ENCODE results near the gene KNL1.
A peak's percentile ranks its signal among the peaks of the same experiment; 100 is the strongest.

Gene KNL1

DNA sequence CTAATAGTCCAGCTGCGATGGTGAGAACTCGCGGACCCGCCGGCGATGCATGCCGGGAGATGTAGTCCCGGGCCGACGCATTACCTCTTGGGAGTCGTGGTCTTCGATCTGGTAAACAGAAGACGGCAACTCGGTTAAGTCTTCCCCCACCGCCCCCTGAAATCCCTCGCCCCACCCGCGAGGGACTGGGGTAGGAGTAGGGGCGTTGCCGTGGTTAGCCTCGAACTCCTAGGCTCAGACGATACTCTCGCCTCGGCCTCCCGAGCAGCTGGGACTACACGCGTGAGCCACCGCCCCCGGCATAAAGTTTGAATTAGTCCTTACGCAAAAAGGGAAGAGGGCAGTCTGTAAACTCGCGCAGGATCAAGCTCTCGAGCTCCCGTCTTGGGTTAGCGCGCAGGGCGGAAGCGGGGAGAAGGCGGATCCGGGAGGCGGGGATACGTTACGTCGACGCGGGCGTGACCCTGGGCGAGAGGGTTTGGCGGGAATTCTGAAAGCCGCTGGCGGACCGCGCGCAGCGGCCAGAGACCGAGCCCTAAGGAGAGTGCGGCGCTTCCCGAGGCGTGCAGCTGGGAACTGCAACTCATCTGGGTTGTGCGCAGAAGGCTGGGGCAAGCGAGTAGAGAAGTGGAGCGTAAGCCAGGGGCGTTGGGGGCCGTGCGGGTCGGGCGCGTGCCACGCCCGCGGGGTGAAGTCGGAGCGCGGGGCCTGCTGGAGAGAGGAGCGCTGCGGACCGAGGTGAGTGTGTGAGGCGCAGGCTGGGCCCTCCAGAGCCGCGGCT is 100.8 kb downstream of the KNL1 start, which contains the start of gene RAD51 (continued):
- TF ChIP-seq ZNF600 (tag by site-specific recombination; IDR thresholded peaks at IDR 0.05) (peak; percentile 73), ZNF777 (tag by site-specific recombination; IDR thresholded peaks at IDR 0.05; ENCODE audit: borderline replicate concordance) (peak; percentile 58; the same call in 1 of the 2 replicates), SALL2 (tag by site-specific recombination; IDR thresholded peaks at IDR 0.05; ENCODE audit: borderline replicate concordance) (no peak), ZNF544 (tag by site-specific recombination; IDR thresholded peaks at IDR 0.05) (no peak), ZXDB (tag by site-specific recombination; IDR thresholded peaks at IDR 0.05) (peak; percentile 78), ZNF610 (tag by site-specific recombination; IDR thresholded peaks at IDR 0.05; ENCODE audit: borderline replicate concordance) (no peak), GLIS2 (tag by site-specific recombination; IDR thresholded peaks at IDR 0.05) (peak; percentile 9; the same call in 1 of the 2 replicates), ZNF521 (tag by site-specific recombination; IDR thresholded peaks at IDR 0.05) (no peak), ZNF529 (tag by site-specific recombination; IDR thresholded peaks at IDR 0.05; ENCODE audit: insufficient replicate concordance) (no peak), ZNF341 (tag by site-specific recombination; IDR thresholded peaks at IDR 0.05; ENCODE audit: low read depth) (peak; percentile 50), ZNF658 (tag by site-specific recombination; IDR thresholded peaks at IDR 0.05) (no peak), ZNF214 (tag by site-specific recombination; IDR thresholded peaks at IDR 0.05; ENCODE audit: borderline replicate concordance) (no peak), ZNF311 (tag by site-specific recombination; IDR thresholded peaks at IDR 0.05; ENCODE audit: borderline replicate concordance) (no peak), ZNF473 (tag by site-specific recombination; IDR thresholded peaks at IDR 0.05) (no peak), HOXD13 (CRISPR knock-in tag; IDR thresholded peaks at IDR 0.05; ENCODE audit: borderline replicate concordance) (no peak), ZNF514 (tag by site-specific recombination; IDR thresholded peaks at IDR 0.05) (no peak), GFI1B (tag by site-specific recombination; IDR thresholded peaks at IDR 0.05) (no peak)
- TF ChIP-seq, protein P1, sequence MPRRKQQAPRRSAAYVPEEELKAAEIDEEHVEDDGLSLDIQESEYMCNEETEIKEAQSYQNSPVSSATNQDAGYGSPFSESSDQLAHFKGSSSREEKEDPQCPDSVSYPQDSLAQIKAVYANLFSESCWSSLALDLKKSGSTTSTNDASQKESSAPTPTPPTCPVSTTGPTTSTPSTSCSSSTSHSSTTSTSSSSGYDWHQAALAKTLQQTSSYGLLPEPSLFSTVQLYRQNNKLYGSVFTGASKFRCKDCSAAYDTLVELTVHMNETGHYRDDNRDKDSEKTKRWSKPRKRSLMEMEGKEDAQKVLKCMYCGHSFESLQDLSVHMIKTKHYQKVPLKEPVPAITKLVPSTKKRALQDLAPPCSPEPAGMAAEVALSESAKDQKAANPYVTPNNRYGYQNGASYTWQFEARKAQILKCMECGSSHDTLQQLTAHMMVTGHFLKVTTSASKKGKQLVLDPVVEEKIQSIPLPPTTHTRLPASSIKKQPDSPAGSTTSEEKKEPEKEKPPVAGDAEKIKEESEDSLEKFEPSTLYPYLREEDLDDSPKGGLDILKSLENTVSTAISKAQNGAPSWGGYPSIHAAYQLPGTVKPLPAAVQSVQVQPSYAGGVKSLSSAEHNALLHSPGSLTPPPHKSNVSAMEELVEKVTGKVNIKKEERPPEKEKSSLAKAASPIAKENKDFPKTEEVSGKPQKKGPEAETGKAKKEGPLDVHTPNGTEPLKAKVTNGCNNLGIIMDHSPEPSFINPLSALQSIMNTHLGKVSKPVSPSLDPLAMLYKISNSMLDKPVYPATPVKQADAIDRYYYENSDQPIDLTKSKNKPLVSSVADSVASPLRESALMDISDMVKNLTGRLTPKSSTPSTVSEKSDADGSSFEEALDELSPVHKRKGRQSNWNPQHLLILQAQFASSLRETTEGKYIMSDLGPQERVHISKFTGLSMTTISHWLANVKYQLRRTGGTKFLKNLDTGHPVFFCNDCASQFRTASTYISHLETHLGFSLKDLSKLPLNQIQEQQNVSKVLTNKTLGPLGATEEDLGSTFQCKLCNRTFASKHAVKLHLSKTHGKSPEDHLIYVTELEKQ (tag by site-specific recombination; IDR thresholded peaks at IDR 0.05; ENCODE audit: borderline replicate concordance) = no peak
- TF ChIP-seq, protein P2, sequence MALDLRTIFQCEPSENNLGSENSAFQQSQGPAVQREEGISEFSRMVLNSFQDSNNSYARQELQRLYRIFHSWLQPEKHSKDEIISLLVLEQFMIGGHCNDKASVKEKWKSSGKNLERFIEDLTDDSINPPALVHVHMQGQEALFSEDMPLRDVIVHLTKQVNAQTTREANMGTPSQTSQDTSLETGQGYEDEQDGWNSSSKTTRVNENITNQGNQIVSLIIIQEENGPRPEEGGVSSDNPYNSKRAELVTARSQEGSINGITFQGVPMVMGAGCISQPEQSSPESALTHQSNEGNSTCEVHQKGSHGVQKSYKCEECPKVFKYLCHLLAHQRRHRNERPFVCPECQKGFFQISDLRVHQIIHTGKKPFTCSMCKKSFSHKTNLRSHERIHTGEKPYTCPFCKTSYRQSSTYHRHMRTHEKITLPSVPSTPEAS (tag by site-specific recombination; IDR thresholded peaks at IDR 0.05) = peak; percentile 11; the same call in 1 of the 2 replicates
- TF ChIP-seq, protein P3, sequence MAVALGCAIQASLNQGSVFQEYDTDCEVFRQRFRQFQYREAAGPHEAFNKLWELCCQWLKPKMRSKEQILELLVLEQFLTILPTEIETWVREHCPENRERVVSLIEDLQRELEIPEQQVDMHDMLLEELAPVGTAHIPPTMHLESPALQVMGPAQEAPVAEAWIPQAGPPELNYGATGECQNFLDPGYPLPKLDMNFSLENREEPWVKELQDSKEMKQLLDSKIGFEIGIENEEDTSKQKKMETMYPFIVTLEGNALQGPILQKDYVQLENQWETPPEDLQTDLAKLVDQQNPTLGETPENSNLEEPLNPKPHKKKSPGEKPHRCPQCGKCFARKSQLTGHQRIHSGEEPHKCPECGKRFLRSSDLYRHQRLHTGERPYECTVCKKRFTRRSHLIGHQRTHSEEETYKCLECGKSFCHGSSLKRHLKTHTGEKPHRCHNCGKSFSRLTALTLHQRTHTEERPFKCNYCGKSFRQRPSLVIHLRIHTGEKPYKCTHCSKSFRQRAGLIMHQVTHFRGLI (tag by site-specific recombination; IDR thresholded peaks at IDR 0.05) = peak; percentile 52; the same call in 1 of the 2 replicates

DNA sequence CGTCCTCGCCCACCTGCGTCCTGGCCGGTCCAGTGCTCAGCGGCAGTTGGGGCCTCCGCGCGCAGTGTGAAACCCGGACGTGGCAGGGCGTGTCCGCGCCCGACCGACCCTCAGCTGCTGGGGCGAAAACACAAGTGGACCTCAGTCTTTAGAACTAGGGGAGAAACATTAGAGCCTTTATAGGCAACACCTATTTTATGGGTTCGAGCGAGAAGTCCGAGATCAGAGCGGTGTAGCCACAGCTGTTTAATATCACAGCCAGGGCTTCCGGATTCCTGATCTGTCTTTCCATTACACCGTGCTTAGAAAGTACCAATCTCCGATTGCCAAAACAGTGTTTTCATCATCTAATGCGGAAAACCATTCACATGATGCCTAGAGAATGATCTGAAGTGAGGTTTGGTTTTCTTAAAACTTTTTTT is 101.4 kb downstream of the KNL1 start:
- peak overlapping the region; percentile 90 for H3K27ac ChIP-seq (ENCODE audit: extremely low read depth, low read depth, low read length)
- no peaks in the 10 kb centered on the region for H3K4me1 ChIP-seq (ENCODE audit: control insufficient read depth, insufficient read depth, low read length)
- ChIA-PET CTCF (interaction anchor here (0.8 kb wide), 1 partner anchor 198 kb away, joined by 3 read pairs; the partner anchor contains the start of gene VPS18), POLR2A (interaction anchor here (0.6 to 1.8 kb wide), 14 partner anchors 13 to 637 kb away, joined by 3 to 9 read pairs (median 4); partner anchors contain the start of genes CCDC32, DNAJC17, NUSAP1 and OIP5)
- peak overlapping the region; percentile 63 for H3K4me3 ChIP-seq (ENCODE audit: low read depth, low read length)
- no peaks in the 10 kb centered on the region for H3K9me3 ChIP-seq (ENCODE audit: control insufficient read depth, insufficient read depth, low read depth, low read length)
- 0 out of 2 replicates have a peak, but pooled peaks have one; percentile 4 for TF ChIP-seq BCL11A (tag by site-specific recombination; IDR thresholded peaks at IDR 0.05; ENCODE audit: low read depth)
- 0 out of 2 replicates have a peak, but pooled peaks have one; percentile 15 for TF ChIP-seq ZBTB48 (tag by site-specific recombination; IDR thresholded peaks at IDR 0.05)
- TF ChIP-seq ZNF169 (tag by site-specific recombination; IDR thresholded peaks at IDR 0.05) = no peak
- H3K36me3 ChIP-seq (ENCODE audit: control insufficient read depth in 2 of 2, insufficient read depth in 1 of 2, low read length in 2 of 2) = peaks cover 9 to 24% of the 10 kb centered on the region in 2 experiments

Measured in HEK293 (cell line).